A673 (cell line): ENCODE results near the gene CALU.

ENCODE experiments used
- EZH2 ChIP-seq: fragments of 200-600 bp; sonication (generic); IDR thresholded peaks from 2 replicates; pipeline ENCODE4 v1.6.1; 2017; ENCODE audit warnings: borderline replicate concordance, low read depth, mild to moderate bottlenecking, mixed read lengths, antibody characterized with exemption, low read length; ENCODE audit not compliant: poor library complexity, severe bottlenecking
- TF ChIP-seq, protein P1 (sequence below): fragments of 300-800, 200-600 bp; sonication (generic); conservative IDR thresholded peaks from 2 replicates; pipeline ENCODE4 v1.5.1; 2017; ENCODE audit warnings: low read depth, mild to moderate bottlenecking, antibody characterized with exemption, low read length, moderate library complexity, mixed read lengths

DNA sequence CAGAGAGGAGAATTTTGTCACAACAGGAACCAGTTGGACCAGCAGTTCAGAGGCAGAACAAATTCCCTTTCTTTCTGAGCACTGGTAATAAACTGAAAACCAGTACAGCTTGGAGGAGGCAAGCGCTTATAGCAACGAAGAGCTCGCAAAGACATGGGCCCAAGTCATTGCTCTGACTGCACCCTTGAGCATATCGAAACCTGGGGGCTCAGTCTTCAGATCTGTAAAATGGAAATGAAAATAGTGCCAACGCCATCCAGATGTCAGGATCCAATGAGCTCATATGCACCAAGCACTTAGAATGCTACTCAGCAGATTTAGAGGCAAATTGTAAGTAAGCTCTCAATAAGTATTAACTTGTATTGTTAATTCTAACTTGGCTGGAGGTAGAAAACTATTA lies 14.4 kb upstream of the CALU start:
- TF ChIP-seq, protein P1, sequence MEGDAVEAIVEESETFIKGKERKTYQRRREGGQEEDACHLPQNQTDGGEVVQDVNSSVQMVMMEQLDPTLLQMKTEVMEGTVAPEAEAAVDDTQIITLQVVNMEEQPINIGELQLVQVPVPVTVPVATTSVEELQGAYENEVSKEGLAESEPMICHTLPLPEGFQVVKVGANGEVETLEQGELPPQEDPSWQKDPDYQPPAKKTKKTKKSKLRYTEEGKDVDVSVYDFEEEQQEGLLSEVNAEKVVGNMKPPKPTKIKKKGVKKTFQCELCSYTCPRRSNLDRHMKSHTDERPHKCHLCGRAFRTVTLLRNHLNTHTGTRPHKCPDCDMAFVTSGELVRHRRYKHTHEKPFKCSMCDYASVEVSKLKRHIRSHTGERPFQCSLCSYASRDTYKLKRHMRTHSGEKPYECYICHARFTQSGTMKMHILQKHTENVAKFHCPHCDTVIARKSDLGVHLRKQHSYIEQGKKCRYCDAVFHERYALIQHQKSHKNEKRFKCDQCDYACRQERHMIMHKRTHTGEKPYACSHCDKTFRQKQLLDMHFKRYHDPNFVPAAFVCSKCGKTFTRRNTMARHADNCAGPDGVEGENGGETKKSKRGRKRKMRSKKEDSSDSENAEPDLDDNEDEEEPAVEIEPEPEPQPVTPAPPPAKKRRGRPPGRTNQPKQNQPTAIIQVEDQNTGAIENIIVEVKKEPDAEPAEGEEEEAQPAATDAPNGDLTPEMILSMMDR: no peak
- TF ChIP-seq EZH2: no peak
